Activated T-helper 1 cell treated with anti-CD3 and anti-CD28 coated beads, Interleukin-2, amount 50 U/mL, for 16 hours (primary cell): Measurements from ENCODE around the gene VSIG8.
"Not testable (repeated sequence)": the region's sequence is repeated elsewhere in the genome, so short reads cannot be mapped to it uniquely, and the experiment has no call there.

Experiments
- DNase-seq, 2 donors: peaks; one replicate each; pipeline ENCODE4 v3.0.0-alpha.2; 2020; ENCODE audit warnings: low read depth in 1 of 2, low spot score in 1 of 2

Gene VSIG8

GRCh38 chr1:159862557-159862956 is at the start of gene VSIG8:
TSS of gene VSIG8 (minus strand) at chr1:159862657. CDS start at chr1:159862521, 136 bp downstream.
- DNase-seq, result no peak

DNA sequence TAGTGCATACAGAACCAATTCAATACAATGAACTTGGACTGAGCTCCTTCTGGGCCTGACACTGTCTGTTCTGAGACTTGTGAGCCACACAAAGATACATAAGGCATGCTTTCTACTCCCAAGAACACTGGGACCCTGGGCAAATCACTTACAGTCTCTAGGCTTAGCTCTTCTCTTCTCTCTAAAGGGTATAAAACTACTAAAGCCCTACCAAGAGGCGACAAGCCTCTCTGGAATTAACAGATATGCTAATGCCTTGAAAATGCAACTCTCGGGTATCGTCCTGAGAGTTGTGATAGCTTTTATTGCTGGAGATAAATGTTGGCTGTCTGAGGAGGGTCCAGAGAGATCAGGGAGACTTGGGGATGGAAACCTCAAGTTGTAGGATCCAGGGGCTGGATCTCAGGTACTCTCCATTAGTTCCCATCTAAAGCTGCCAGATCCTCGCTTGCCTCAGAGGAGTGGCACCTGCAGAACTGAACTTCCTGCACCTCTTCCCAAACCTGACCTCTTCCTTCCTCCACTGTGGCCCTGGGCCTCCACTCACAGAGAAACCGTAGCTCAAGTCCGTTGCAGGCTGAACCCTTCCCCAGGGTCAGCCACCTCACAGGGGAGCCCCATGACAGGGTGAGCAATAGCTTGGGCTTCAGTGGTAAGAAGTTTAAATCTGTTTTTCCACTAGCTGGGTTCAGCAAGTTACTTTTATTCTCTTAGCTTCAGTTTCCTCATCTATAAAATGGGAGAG is 49.0 kb upstream of the VSIG8 start:
- DNase-seq, result no peak

- no peak for DNase-seq
Observed at GRCh38 chr1:159908031-159908940, 45.8 kb upstream of the VSIG8 start.

- DNase-seq, result no peak
Observed at GRCh38 chr1:159906960-159907359, 44.5 kb upstream of the VSIG8 start.

DNA sequence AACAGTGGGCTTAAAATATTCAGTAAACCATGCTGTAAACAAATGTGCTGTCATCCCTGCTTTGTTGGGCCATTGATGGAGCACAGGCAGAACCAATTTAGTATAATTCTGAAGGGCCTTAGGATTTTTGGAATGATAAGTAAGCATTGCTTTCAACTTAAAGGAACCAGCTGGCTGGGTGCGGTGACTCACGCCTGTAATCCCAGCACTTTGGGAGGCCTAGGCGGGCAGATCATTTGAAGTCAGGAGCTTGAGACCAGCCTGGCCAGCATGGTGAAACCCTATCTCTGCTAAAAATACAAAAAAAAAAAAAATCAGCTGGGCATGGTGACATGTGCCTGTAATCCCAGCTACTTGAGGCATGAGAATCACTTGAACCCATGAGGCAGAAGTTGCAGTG is 41.6 kb upstream of the VSIG8 start:
- not testable (repeated sequence) for DNase-seq

GRCh38 chr1:159902541-159902940 is 40.1 kb upstream of the VSIG8 start:
- no peak for DNase-seq

- no peak for DNase-seq
Observed at GRCh38 chr1:159900755-159901360, 38.4 kb upstream of the VSIG8 start.

GRCh38 chr1:159900086-159900680 is 37.7 kb upstream of the VSIG8 start, which contains the start of gene CFAP45:
TSS of gene CFAP45 (minus strand) at chr1:159900165. CDS start at chr1:159900098, 67 bp downstream.
- no peak for DNase-seq

- DNase-seq, result not testable (repeated sequence)
Observed at GRCh38 chr1:159899634-159900033, 37.2 kb upstream of the VSIG8 start.

DNA sequence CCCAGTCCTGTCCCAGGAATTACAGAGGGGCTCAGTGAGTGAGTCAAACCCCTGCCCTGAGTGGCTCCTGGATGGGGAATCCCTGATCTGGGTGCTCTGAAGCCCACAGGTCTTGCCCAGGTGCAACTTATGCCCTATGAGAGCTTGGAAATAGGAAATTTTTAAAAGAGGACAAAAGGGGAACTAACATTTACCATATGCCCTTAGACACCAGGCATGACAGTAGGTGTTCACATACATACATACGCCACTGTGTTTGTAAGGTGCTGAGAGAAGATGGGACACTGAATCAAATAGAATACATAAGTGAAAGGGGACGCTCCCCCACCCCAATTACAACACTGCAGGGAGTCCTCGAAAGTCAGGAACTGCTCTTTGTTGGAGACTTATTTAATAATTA is 36.1 kb upstream of the VSIG8 start:
- no peak for DNase-seq

- DNase-seq, result no peak
Observed at GRCh38 chr1:159897962-159898361, 35.5 kb upstream of the VSIG8 start.

DNA sequence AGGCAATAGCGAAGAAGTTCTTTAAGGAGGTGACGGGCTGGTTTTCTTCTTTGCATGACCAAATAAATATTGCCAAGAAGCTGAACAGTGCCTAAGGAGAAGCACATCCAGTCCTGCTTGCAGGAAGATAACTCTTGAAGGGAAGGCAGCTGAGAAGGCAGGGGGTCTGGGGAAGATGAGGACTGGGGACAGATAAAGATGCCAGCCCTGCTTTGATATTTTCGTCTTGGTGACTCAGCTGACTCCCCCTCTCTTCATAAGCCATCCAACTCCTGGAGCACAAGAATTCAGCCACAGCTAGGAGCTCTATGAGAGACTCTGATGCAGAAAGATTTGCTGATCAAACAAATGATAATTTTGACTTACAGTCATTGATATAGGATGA is 34.1 kb upstream of the VSIG8 start:
- DNase-seq, result no peak

DNA sequence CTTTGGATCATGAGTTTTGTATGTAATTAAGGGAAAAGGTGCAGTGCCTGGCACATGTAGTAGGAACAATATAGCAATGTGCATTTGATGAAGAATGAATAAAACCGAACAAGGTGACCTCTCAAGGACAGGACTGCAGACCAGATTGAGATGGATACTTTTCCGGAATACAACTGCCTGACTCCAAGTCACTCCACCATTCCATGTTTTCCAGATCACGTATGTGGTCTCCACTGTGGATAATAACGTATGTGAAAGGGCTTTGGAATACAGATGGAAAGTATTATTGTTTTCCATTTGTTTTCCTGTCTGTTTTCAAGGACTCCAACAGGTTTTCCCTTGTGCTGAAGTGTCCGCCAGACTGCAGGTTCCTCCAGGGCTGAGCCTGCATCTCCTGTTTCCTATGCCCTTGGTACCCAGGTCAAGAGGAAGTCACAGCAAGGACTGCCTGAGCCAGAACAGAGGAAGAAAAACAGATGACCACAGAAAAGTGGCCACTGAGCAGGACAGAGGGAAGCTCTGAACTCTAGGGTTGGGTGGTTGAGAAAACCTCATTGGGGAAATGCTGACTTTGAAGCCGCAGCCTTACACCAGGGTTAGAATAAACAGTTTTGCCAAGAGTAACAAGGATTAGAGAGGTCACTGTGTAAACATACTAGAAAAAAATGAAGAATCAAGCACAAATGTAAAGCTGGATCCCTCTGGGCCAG is 33.5 kb upstream of the VSIG8 start:
- no peak for DNase-seq

- no peak for DNase-seq
Observed at GRCh38 chr1:159895286-159895685, 32.8 kb upstream of the VSIG8 start.

DNA sequence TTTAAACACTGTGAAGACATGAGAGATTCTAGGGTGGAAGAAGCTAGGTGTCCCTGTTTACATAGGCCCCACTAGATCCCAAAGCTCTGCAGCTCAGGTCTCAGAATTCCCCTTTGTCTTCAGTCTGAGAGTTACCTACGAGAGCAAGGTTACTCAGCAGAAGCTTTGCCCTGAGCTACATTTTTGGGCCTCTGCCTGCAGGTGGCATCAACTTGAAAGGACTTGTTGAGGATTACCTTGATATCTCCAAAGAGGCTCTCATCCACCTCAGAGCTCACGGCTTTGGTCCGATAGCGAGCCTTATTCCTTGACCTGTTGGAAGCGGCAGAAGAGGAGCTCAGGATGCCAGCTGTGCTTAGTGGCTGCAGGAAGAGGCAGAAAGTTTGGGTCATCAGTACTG is 30.5 kb upstream of the VSIG8 start:
- no peak for DNase-seq

GRCh38 chr1:159891275-159892157 is 29.1 kb upstream of the VSIG8 start:
- peak; percentile 51 to 59 for DNase-seq

DNA sequence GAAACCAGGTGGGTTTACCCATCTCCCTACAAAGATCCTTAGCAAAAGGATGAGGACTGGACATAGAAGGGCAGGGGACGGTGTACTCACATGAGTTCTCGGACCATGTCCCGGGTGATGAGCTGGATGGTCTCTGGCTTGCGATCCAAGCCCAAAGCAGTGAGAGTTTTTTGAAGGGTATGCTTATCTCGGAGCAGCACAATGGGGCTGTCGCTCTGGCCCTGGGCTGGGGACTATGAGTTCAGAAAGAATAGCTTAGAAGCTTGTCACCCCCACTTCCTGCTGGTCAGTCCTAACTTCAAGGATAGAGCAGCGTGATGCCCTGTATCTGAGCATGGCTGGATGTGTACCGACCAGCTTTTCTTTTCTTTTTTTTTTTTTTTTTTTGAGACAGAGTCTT is 27.9 kb upstream of the VSIG8 start:
- DNase-seq, result no peak

DNA sequence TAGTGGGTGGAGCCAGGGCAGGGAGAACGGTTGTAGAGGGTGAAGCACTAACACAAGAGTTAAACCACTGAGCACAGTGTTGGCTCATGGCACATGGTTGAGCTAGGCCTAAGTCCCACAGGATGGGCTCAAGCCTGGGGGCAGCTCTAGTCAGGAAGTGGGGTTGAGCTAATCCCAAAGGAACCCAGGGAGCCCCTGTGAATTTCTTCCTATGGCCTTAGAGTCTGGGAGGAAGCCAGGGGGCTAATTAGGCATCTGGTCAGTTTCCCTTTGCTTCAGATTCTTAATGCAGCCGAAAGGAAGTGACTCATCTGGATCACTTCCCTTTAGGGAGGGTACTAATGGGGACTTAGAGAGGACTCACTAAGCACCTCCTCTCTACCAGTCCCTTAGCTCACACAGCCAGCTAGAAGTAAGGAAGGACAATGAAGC is 27.4 kb upstream of the VSIG8 start:
- DNase-seq, result no peak

DNA sequence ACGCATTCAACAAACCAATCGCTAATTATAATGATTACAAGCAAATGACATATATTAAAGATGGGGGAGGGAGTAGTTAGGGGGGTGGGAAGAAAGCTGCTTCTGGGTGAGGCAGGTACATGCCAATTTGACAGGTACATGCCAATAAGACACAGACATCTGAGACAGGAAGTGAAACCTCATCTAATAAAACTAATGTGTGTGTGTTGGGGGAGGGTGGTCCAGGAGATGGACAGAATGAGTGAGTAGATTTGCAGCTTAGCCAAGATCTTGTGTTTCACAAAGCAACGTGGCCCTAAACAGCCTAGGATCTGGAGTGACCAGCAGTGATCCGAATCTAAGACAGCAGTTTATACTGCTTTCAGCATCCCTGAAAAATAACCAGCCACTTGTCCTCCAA is 26.7 kb upstream of the VSIG8 start:
- no peak for DNase-seq

DNA sequence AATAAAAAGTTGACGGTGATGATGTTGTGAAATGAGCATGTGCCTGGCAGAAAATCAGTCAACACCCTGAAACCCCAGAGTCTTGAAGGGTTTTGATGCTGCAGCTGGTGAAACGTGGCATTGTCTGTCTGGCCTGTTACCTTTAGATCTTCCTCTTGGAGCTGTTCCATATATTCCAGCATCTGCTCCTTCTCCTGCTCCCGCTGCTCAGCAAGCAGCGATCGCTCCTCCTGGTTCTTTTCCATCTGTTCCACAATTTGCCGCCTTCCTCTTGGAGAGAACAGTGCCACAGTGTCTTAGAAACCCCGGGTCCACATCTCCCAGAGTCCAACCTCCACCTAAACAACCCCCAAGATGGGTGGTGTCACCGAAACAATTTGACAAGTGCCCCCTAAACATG is 21.8 kb upstream of the VSIG8 start:
- no peak for DNase-seq
